Calu3 (cell line): Measurements from ENCODE around the gene CCDC63. TPM values are rescaled to one million over a fixed set of nuclear protein-coding genes. Genes with fewer than 3 reads are reported as not detected.
"Not testable (repeated sequence)": the region's sequence is repeated elsewhere in the genome, so short reads cannot be mapped to it uniquely, and the experiment has no call there.

ENCODE experiments used
- BruUV-seq: library from RNA; stranded (reverse); fragments of 400-500 nt; replicated peaks from 2 replicates; lab custom pipeline; 2021; lab: Mats Ljungman, UMichigan
- CTCF ChIA-PET: fragments of 300-600 bp; sonication (Branson Sonifier 250); formaldehyde crosslinking; loops from one replicate; lab custom pipeline; 2022; ENCODE audit warnings: antibody characterized with exemption; lab: Charles Lee
- DNase-seq: peaks from one replicate; pipeline ENCODE4 v3.0.0; 2022
- H3K27ac Mint-ChIP-seq: one replicate; pipeline ENCODE4 v1.8.0; 2022; ENCODE audit warnings: mixed read lengths; ENCODE audit not compliant: unreplicated experiment
- H3K27me3 Mint-ChIP-seq: one replicate; pipeline ENCODE4 v1.8.0; 2022; ENCODE audit warnings: mixed read lengths; ENCODE audit not compliant: unreplicated experiment
- H3K36me3 Mint-ChIP-seq: one replicate; pipeline ENCODE4 v1.8.0; 2022; ENCODE audit warnings: mild to moderate bottlenecking, moderate library complexity, mixed read lengths; ENCODE audit not compliant: insufficient read depth, unreplicated experiment
- H3K4me1 Mint-ChIP-seq: one replicate; pipeline ENCODE4 v1.8.0; 2022; ENCODE audit warnings: mild to moderate bottlenecking, low read depth, mixed read lengths; ENCODE audit not compliant: unreplicated experiment
- H3K4me3 Mint-ChIP-seq: one replicate; pipeline ENCODE4 v1.8.0; 2022; ENCODE audit warnings: mild to moderate bottlenecking, low read depth, moderate library complexity, mixed read lengths; ENCODE audit not compliant: unreplicated experiment
- H3K9me3 Mint-ChIP-seq: one replicate; pipeline ENCODE4 v1.8.0; 2022; ENCODE audit warnings: low read depth, mixed read lengths; ENCODE audit not compliant: unreplicated experiment
- intact Hi-C: fragments of 100-400 bp; cut with micrococcal nuclease; formaldehyde crosslinking; loops from one replicate; pipeline ENCODE4 v1.10.0; 2022; ENCODE audit not compliant: unreplicated experiment
- total RNA-seq: library from RNA; stranded (reverse); gene quantifications from 2 replicates; pipeline ENCODE4 v1.2.3, GENCODE V29; 2022
- TF ChIP-seq, protein P1 (sequence below): fragments of 200-600 bp; IDR thresholded peaks from one replicate; pipeline ENCODE4 v1.8.0; 2022; ENCODE audit warnings: antibody characterized with exemption; ENCODE audit not compliant: unreplicated experiment

Gene CCDC63
- total RNA-seq, 1 experiment from 2014 or later: not detected

DNA sequence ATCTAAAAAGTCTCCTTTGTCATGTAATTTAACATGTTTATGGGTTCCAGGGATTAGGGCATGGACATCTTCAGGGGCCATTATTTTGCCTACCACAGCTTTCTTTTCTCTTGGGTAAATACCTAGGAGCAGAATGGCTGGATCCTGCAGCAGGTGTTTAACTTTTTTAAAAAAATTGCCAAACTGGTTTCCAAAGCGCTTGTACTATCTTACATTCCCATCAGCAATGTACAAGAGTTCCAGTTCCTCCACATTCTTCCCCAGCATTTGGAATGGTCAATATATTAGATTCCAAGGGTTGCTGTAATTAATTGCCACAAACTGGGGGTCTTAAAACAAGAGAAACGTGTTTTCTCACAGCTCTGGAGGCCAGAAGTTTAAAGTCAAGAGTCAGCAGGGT, 101.3 kb downstream of the CCDC63 start:
- DNase-seq: no peak
- no peak overlapping the region for H3K27ac Mint-ChIP-seq
- TF ChIP-seq, protein P1, sequence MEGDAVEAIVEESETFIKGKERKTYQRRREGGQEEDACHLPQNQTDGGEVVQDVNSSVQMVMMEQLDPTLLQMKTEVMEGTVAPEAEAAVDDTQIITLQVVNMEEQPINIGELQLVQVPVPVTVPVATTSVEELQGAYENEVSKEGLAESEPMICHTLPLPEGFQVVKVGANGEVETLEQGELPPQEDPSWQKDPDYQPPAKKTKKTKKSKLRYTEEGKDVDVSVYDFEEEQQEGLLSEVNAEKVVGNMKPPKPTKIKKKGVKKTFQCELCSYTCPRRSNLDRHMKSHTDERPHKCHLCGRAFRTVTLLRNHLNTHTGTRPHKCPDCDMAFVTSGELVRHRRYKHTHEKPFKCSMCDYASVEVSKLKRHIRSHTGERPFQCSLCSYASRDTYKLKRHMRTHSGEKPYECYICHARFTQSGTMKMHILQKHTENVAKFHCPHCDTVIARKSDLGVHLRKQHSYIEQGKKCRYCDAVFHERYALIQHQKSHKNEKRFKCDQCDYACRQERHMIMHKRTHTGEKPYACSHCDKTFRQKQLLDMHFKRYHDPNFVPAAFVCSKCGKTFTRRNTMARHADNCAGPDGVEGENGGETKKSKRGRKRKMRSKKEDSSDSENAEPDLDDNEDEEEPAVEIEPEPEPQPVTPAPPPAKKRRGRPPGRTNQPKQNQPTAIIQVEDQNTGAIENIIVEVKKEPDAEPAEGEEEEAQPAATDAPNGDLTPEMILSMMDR: no peak
- intact Hi-C loops: no loop called here
- H3K4me1 Mint-ChIP-seq: no peaks in the 10 kb centered on the region
- no peaks in the 10 kb centered on the region for H3K9me3 Mint-ChIP-seq
- no peaks in the 10 kb centered on the region for H3K36me3 Mint-ChIP-seq
- BruUV-seq: no TSS peak
- H3K27me3 Mint-ChIP-seq: peaks cover 38% of the 10 kb centered on the region
- CTCF ChIA-PET: no interaction called here
- no peak overlapping the region for H3K4me3 Mint-ChIP-seq

DNA sequence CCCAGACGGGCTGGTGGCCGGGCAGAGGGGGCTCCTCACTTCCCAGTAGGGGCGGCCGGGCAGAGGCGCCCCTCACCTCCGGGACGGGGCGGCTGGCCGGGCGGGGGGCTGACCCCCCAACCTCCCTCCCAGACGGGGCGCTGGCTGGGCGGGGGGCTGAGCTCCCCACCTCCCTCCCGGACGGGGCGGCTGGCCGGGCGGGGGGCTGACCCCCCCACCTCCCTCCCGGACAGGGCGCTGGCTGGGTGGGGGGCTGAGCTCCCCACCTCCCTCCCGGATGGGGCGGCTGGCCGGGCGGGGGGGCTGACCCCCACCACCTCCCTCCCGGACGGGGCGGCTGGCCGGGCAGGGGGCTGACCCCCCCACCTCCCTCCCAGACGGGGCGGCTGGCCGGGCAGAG, 103.7 kb downstream of the CCDC63 start:
- H3K4me3 Mint-ChIP-seq, DNase-seq, H3K36me3 Mint-ChIP-seq, H3K27ac Mint-ChIP-seq, BruUV-seq, intact Hi-C loops, H3K4me1 Mint-ChIP-seq, H3K9me3 Mint-ChIP-seq: not testable (repeated sequence)
- H3K27me3 Mint-ChIP-seq: peaks cover 53% of the 10 kb centered on the region
- CTCF ChIA-PET: interaction anchor here (0.6 kb wide), 1 partner anchor 20 kb away, joined by 3 read pairs; no protein-coding TSS in a partner anchor

DNA sequence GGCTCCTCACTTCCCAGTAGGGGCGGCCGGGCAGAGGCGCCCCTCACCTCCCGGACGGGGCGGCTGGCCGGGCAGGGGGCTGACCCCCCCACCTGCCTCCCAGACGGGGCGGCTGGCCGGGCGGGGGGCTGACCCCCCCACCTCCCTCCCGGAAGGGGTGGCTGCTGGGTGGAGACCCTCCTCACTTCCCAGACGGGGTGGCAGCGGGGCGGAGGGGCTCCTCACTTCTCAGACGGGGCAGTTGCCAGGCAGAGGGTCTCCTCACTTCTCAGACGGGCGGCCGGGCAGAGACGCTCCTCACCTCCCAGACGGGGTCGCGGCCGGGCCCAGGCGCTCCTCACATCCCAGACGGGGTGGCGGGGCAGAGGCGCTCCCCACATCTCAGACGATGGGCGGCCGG, 104.1 kb downstream of the CCDC63 start:
- CTCF ChIA-PET: interaction anchor here (0.6 kb wide), 1 partner anchor 20 kb away, joined by 3 read pairs; no protein-coding TSS in a partner anchor
- intact Hi-C loops, H3K9me3 Mint-ChIP-seq, DNase-seq, H3K4me3 Mint-ChIP-seq, H3K27ac Mint-ChIP-seq, H3K36me3 Mint-ChIP-seq, H3K4me1 Mint-ChIP-seq, BruUV-seq: not testable (repeated sequence)
- H3K27me3 Mint-ChIP-seq: peaks cover 56% of the 10 kb centered on the region

Other genes with a start within 250 kb of the CCDC63 start
- 41.0 and 41.8 TPM in 2 replicates for gene TCTN1, start 232.9 kb upstream of the CCDC63 start, total RNA-seq
- 0.71 and 0.99 TPM in 2 replicates for gene HVCN1, start 157.9 kb upstream of the CCDC63 start, total RNA-seq
- gene PPP1CC, start 104.1 kb upstream of the CCDC63 start, total RNA-seq: 199 and 213 TPM in 2 replicates
- gene MYL2, start 73.6 kb downstream of the CCDC63 start, total RNA-seq: not detected in 2 replicates
- gene CUX2, start 187.2 kb downstream of the CCDC63 start, total RNA-seq: not detected in 2 replicates